Gastroesophageal sphincter (tissue), 3 donors: ENCODE data around the gene BANP.
"Not testable (repeated sequence)": the region's sequence is repeated elsewhere in the genome, so short reads cannot be mapped to it uniquely, and the experiment has no call there.

Source experiments
- CTCF ChIP-seq, 4 experiments: fragments of 200-600 bp in 2 of 4; fragments of 450-650 bp in 2 of 4; sonication (generic) in 1 of 4; IDR thresholded peaks; one replicate each; pipeline ENCODE4 v1.5.1; 2017 to 2019; ENCODE audit warnings: antibody characterized with exemption in 4 of 4, mild to moderate bottlenecking in 2 of 4, moderate library complexity in 2 of 4
- POLR2A ChIP-seq, 2 donors: fragments of 450-650 bp; IDR thresholded peaks; one replicate each; pipeline ENCODE4 v1.6.1; 2017; ENCODE audit warnings: antibody characterized with exemption in 2 of 2, mild to moderate bottlenecking in 2 of 2, moderate library complexity in 1 of 2

- TF ChIP-seq POLR2A, CTCF (IDR thresholded peaks at IDR 0.05): not testable (repeated sequence)
These were observed 18.6 kb upstream of the BANP start for GRCh38 chr16:87932475-87933139.
